NCI-H2227 (cell line): ENCODE results near the gene GNG4.
A peak's percentile ranks its signal among the peaks of the same experiment; 100 is the strongest.
"Not testable (repeated sequence)": the region's sequence is repeated elsewhere in the genome, so short reads cannot be mapped to it uniquely, and the experiment has no call there.

Experiments
- DNase-seq: peaks from one replicate; lab custom pipeline; 2025; ENCODE audit not compliant: unreplicated experiment; lab: John Stamatoyannopoulos, UW

GNG4 gene

DNA sequence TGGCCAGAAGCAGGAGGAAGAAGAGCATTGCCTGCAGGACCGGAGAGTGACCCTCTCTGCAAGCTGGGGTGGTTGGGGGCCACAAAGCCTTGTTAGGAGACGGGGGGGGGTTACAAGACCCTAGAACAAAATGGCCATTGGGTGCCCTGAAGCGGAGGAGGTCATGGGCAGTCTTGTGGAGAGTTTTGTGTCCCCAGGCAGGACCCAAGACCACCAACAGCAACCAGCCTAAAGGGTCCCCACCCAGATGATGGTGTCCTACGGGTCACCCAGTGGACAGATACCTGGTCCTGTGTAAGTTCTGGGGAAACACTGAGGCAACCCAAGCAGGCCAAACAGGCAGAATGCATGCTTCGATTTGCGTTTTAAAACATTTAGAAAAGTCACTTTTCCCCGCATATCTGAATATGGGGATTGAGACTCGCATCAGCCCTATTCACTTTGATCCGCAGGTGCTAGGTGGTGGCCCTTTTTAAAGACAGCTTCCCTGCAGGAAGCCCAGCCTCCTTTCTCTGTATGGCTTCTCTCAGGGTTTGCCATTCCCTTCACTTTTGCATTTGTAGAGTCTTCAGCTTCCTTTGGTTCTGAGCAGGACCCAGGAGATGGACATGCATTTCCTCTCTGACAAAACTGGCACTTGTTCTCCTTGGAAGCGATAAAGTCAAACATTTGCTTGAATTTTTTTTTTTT, 21.1 kb downstream of the GNG4 start:
- DNase-seq: no peak

DNA sequence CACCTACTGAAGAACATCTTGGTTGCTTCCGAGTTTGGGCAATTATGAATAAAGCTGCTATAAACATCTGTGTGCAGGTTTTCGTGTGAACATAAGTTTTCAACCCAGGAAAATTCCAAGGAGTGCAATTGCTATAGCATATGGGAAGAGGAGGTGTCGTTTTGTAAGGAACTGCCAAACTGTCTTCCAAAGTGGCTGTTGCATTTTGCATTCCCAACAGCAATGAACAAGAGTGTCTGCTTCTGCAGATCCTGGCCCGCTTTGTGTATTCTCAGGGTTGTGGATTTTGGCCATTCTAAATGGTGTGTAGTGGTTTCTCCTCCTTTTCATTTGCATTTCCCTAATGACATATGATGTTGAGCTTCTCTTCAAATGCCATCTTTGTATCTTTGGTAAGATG, 23.8 kb downstream of the GNG4 start:
- DNase-seq: no peak

DNA sequence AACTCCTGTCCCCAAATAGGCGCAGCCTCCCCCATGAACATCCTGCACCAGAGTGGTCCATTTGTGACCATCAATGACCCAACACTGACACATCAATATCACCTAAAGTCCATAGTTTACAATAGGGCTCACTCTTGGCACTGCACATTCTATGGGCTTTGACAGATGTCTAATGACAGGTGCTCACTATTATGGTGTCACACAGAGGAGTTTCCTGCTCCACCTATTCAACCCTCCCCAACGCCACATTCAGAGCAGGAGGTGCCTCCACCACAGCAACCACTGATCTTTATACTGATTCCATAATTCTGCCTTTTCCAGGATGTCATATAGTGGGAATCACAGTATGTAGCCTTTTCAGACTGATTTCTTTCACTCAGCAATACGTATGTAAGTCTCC, 24.2 kb downstream of the GNG4 start:
- DNase-seq: no peak

DNA sequence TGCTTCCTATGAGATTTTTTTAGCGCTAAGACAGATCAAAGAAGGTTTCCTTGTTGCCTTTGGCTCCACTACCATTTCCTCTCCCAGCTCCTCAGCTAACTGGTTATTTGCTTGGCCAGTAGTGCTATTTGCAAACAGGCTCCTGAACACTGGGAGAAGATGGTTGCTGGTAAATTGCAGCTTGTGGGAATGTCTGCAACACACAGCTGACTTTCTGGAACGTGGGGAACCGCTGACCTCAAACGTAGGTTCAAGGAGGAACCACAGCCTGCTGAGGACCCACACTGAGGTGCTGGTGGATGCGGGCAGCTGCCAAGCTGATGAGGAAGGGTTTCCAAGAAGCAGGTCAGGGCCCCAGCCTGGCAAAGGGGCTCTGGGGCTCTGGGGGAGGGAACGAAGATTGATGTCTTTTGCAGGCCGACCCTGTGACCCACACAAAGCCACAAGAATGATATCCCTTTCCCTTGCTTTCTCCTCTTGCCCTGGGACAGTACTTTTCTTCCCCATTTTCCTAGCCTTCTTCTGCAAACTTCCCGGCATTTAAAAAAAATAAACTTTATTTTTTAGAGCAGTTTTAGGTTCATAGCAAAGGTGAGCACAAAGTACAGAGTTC, 24.8 kb downstream of the GNG4 start:
- peak; percentile 36 for DNase-seq

DNA sequence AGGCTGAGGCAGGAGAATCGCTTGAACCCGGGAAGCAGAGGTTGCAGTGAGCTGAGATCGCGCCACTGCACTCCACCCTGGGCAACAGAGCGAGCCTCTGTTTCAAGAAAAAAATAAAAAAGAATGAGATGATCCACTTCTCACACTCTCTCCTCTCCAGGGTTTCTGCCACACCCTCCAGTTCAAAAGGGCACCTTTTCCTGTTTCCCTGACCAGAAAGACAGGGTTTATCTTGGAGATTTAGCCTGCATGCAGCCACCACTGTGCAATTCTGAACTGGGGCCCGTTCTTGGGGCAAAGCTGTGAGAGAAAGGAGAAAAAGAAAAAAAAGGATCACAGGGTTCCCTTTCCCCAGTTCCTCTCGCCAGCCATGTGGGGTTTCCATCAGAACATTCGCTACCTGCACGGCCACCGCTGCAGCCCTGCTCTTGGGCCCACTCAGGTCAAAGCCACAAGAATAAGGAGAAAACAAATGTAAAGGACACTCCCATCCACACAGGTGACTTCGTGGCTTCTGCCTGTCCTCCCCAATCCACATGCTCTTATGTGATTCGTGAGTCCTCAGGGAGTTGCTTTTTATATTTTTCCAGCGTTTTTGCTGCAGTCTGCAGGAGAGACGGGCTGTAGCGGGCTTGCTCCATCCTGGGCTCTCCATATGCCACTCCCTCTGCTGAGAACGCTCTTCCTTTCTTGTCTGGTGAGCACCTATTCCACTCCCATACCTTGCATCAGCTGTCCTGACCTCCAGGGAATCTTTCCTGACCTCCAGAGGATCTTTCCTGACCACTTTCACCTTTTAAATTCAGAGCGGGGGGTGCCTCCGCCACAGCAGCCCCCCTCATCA, 26.4 kb downstream of the GNG4 start:
- peak; percentile 38 for DNase-seq

DNA sequence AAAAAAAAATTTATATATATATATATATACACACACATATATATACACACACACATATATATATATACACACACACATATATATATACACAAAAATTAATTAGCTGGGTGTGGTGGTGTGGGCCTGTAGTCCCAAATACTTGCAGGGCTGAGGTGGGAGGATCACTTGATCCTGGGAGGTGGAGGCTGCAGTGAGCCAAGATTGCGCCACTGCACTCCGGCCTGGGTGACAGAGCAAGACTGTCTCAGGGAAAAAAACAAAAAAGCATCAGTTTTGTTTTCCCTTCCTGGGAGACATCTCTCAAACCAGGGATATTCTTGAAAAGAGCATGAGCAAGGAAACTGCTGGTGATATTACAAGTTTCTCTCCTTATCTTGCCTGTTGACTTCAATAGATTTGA, 30.4 kb downstream of the GNG4 start:
- DNase-seq: not testable (repeated sequence)

DNA sequence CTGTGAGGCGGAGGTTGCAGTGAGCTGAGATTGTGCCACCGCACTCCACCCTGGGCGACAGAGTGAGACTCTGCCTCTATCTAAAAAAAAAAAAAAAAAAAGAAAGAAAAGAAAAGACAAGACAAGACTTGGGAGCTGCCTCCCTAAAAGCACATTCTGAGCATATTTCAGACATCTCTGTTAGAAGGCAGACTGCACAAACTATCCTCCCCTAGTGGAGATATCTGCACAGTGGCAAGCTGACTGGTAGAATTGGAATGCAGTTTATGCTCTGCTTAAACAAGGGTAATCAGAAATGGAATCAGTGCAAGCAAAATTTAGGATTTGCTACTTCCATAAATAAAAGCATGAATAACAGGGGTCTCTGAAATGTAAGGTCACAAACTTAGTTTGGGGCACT, 31.8 kb downstream of the GNG4 start:
- DNase-seq: no peak

DNA sequence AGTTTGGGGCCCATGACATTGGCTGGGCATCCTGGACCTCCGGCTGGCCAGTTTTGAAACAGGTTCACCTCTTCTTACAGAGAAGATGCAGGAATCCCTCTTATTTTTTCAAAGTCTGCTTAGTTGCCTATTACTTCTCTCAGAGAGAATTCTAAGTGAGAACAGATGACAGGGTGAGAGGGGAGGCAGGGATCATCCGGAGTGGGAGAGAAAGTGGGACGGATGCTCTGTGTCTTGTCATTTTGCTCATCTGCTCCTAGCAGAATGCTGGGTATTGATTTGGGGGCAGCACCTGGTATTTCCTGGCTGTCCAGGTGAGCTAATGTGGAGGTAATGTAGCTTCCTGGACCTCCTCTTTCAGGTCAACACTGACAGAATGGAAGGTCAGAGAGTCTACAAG, 32.4 kb downstream of the GNG4 start:
- DNase-seq: no peak

DNA sequence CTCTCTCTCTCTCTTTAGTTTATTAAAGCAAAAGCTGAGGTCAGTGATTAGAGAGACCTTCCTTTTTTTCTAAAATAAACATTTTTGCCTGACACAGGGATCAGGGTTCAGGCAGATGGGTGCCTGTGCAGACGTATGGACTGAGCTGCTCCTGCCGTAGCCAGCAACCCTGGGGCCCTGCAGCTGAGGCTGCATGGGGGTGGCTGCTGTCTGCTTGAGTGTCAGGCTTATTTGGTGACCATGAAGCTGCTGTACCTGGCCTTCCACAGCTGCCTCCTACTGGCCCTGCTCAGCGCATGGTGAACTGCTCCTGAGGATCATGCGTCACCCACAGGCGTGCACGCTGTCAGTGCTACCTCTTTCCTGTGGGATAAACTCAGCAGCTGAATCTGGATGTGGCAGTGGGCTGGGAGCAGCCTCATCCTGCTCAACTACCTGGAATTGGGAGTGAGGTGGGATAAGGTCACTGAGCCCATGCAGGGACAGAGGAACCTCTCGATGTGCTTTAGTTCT, 35.1 kb downstream of the GNG4 start:
- DNase-seq: no peak

DNA sequence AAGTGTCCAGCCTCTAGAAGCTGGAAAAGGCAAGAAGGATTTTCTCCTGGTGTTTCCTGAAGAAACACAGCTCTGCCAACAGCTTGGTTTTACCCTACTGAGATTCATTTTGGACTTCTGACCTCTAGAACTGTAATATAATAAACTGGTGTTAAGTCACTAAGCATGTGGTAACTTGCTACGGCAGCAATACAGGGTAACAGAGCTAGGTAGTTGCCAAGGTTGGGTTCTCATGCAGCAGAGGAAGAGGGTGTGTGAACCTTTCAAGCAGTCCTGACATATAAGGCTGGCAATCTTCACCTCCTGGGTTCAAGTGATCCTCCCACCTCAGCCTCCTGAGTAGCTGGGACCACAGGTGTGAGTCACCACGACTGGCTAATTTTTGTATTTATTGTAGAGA, 36.0 kb downstream of the GNG4 start:
- no peak for DNase-seq

DNA sequence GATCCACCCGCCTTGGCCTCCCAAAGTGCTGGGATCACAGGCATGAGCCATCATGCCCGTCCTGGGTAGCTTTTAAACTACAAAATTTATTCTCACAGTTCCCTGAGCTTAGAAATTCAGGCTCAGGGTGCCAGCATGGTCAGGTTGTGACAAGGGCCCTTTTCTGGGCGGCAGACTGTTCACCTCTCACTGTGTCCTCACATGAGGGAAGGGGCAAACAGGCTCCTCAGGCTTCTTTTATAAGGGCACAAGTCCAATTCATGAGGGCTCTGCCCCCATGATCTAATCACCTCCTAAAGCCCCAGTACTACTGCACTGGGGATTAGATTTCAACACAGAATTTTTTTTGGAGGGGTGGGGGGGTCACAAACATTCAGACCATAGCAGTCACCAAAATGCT, 36.8 kb downstream of the GNG4 start:
- DNase-seq: no peak

DNA sequence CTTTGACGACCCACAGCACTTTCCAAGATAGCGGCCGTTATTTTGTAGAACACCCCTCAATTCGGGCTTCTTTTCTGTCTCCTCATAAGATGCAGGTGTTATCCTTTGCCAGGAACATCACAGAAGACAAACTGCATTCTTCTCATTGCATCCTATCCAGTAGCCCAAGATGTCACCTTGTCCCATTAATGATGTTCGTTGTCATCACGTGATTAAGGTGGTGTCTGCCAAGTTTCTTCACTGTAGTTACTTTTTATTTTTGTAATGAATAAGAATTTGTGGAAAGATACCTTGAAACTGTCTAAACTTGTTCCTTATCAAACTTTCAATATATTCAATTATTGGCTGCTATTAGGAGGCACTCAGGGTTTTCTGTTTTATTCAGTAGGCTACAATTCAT, 39.4 kb downstream of the GNG4 start:
- no peak for DNase-seq

DNA sequence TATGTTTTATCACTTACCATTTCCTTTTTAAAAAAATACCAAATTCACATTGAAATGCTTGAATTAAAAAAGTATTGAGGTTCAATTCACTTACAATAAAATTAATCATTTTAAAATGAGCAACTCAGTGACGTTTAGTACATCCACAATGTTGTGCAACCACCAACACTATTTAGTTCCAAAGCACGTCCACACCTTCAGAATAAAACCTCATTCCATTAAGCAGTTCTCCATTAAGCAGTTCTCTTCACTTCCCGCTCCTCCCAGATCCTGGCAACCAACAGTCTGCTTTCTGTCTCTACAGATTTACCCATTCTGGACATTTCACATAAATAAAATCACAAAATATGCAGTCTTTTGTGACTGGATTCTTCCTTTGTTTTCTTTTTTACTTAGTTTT, 41.3 kb downstream of the GNG4 start:
- DNase-seq: no peak

DNA sequence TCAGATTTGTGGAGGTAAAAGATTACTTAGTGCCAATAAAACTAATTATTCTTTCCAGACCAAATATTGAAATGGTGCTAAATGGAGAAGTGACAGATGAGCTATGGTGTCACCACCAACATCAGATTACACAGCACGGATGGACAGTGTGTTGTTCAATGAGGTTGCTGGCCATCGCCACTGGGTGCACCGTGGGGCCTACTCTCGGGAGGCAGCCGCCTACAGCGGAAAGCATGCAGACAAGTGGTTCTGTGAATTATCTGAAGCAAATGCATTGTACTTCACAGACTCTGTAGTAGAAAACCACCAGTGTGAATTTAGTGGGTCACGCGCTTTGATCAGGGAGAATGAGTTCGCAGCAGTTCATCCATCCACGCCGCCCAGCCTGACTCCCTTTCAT, 42.3 kb downstream of the GNG4 start:
- no peak for DNase-seq

DNA sequence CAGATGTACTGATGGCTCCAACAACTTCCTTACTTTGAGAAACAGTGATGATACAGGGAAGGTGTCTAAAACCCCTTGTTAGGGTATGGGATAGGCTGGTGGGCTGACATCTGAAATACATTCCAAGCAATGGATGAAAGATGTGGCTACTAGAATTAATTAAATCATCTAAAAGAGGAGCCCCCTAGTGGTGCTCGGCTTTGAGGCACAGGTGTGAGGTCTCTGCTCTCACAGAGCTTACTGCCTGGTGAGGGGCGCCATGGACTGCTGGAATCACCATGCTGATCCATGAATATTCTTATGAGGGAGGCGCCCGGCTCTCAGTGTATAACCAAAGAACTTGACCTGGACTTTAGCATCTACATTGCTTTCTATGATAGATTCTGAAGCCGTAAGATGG, 48.5 kb downstream of the GNG4 start:
- DNase-seq: peak; percentile 23

DNA sequence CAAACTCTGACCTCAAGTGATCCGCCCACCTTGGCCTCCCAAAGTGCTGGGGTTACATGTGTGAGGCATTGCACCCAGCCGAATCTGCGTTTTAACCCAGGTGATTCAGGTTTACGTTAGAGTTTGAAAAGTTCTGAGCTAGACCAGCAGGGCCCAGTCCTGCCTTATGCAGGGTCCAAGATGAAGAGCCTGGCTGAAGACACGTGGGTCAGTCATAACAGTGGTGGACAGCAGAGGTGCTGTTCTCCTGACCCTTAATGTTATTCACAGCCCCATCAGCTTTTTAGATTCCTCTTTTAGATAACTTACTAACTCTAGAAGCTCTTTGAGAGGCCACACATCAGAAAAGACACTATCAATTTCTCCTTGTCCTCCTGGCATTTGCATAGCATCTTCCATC, 50.0 kb downstream of the GNG4 start:
- DNase-seq: no peak

DNA sequence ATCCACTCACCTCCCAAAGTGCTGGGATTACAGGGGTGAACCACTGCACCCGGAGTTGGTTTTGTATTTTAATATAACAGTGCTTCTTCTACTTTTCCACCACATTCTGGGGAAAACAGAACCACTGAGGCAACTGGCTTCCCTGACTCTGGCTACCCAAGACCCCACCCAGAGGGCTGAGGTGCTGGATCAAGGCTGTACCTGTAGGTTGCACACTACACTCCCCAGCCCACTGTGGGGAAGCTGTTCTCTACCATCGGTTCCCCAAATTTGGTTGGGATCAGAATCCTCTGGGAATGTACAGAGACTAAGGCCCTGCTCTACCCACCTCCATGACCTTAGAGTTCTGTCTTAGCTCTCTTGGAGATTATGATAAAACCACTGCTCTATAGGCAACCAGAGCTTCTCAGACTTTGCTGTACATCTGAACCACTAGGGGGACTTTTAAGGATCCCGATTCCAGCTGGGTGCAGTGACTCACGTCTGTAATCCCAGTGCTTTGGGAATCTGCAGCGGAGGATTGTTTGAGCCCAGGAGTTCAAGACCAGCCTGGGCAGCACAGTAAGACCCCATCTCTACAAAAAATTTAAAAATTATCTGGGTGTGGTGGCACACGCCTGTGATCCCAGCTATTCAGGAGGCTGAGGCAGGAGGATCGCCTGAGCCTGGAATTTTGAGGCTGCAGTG, 51.6 kb downstream of the GNG4 start:
- no peak for DNase-seq

DNA sequence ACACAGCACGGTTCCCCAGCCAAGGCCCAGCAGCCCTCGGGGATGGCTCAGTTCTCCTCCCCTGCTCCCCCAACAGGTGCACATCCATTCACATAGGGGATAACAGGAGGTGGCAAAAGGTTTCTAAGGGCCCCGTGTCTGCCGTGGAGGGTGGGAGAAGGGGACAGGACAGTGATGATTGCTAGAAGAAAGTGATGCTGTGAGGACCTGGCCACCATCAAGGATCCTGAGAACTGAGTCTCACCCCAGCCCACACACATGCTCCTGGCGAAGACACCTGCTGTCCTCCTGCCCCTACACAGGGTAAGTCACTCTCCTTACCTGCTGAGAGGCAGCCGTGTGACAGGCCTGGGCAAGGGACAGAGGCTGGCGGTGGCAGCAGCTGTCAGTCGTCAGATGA, 54.5 kb downstream of the GNG4 start:
- DNase-seq: no peak

DNA sequence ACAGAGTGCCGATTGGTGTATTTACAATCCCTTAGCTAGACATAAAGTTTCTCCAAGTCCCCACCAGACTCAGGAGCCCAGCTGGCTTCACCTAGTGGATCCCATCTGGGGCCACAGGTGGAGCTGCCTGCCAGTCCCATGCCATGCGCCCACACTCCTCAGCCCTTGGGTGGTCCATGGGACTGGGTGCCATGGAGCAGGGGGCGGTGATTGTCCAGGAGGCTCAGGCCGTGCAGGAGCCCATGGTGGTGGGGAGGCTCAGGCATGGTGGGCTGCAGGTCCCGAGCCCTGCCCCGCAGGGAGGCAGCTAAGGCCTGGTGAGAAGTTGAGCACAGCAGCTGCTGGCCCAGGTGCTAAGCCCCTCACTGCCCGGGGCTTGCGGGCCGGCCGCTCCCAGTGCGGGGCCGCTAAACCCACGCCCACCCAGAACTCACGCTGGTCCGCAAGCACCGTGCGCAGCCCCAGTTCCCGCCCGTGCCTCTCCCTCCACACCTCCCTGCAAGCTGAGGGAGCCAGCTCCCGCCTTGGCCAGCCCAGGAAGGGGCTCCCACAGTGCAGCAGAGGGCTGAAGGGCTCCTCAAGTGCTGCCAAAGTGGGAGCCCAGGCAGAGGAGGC, 55.2 kb downstream of the GNG4 start:
- DNase-seq: not testable (repeated sequence)

DNA sequence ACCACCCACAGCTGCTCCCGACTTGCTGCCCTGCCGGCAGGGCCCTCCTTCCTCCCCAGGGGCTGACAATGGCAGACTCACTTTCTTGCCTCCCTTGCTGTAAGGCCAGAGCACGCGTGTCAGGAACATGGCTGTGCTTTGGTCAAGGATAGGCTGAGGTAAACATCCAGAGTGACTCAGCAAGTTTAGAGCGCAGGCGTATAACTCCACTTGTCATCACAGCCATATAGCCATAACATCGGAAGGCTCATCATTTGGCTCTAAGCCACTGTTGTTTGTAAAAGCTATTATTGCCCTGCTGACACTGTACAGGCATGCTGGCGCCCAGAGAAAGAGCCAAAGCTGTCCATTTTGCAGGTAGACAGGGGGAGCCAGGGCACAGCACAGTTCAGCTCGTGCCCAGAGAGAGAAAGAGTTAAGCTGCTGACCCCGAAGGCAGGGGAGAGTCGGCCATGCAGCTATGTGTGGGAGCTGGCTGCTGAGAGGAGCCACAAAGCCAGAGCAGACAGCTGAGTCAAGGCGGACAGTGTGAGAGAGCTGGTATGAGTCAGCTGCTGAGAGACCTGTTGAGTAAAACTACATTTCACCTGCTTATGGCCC, 60.6 kb downstream of the GNG4 start:
- peak; percentile 26 for DNase-seq

DNA sequence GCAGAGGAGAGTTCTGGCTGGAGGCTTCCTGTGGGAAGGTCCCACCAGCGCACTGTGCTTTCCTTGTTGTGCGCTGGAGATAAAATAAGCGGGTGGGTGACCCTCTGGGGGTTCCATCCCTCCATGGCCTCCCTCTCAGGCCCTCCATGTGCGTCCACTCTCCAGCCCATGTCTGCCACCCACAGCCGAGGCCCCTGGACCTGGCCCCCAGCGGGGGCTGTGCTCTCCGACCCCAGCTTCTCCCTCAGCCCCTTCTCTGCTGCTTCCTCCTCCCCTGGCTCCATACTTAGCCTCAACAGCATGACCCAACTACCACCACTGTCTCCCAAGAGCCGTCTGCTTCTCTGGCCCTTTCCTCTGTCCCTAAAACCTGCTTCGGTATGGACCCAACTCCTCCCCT, 61.4 kb downstream of the GNG4 start:
- no peak for DNase-seq
